ENCODE data around the gene PDZD8.
"Not testable (repeated sequence)": the region's sequence is repeated elsewhere in the genome, so short reads cannot be mapped to it uniquely, and the experiment has no call there.

Gene PDZD8

GRCh38 chr10:117239051-117239450, 136.2 kb downstream of the PDZD8 start:
- H3K9ac ChIP-seq (ENCODE audit: low read length) = no peak overlapping the region
- no peaks in the 10 kb centered on the region for H3K27me3 ChIP-seq (ENCODE audit: insufficient read depth, low read length)
- no peaks in the 10 kb centered on the region for H3F3A ChIP-seq (ENCODE audit: insufficient read depth, low read length)
- no peak overlapping the region for H3K4me3 ChIP-seq (ENCODE audit: low read depth, low read length, poor library complexity, severe bottlenecking)
- no peak overlapping the region for H3K27ac ChIP-seq (ENCODE audit: low read depth, low read length, poor library complexity, severe bottlenecking)
- H3K9me3 ChIP-seq (ENCODE audit: low read length) = no peaks in the 10 kb centered on the region
- no peak overlapping the region for H2AFZ ChIP-seq (ENCODE audit: low read length)
- H3K4me2 ChIP-seq (ENCODE audit: low read length) = no peak overlapping the region
- no peaks in the 10 kb centered on the region for H3K36me3 ChIP-seq (ENCODE audit: insufficient read depth, low read length)
- no peaks in the 10 kb centered on the region for H3K79me2 ChIP-seq (ENCODE audit: insufficient read depth, low read length)
- no peaks in the 10 kb centered on the region for H4K20me1 ChIP-seq (ENCODE audit: insufficient read depth, low read length)
- H3K4me1 ChIP-seq (ENCODE audit: insufficient read depth, low read length, severe bottlenecking) = no peaks in the 10 kb centered on the region
- TF ChIP-seq EZH2 (IDR thresholded peaks at IDR 0.05; ENCODE audit: borderline replicate concordance, low read length) (no peak), CTCF (IDR thresholded peaks at IDR 0.05; ENCODE audit: low read length) (no peak)
- no peaks in the 10 kb centered on the region for H3K9me2 ChIP-seq (ENCODE audit: low read depth, low read length)

- Histone ChIP-seq H3K27me3 (ENCODE audit: insufficient read depth, low read length) (no peaks in the 10 kb centered on the region), H3K9me3 (ENCODE audit: low read length) (no peaks in the 10 kb centered on the region), H3K9me2 (ENCODE audit: low read depth, low read length) (no peaks in the 10 kb centered on the region), H3K27ac (ENCODE audit: low read depth, low read length, poor library complexity, severe bottlenecking) (no peak overlapping the region), H3K79me2 (ENCODE audit: insufficient read depth, low read length) (no peaks in the 10 kb centered on the region), H3K9ac (ENCODE audit: low read length) (no peak overlapping the region), H2AFZ (ENCODE audit: low read length) (no peak overlapping the region), H3K4me3 (ENCODE audit: low read depth, low read length, poor library complexity, severe bottlenecking) (no peak overlapping the region), H3K4me1 (ENCODE audit: insufficient read depth, low read length, severe bottlenecking) (no peaks in the 10 kb centered on the region), H3F3A (ENCODE audit: insufficient read depth, low read length) (no peaks in the 10 kb centered on the region), H3K36me3 (ENCODE audit: insufficient read depth, low read length) (no peaks in the 10 kb centered on the region), H4K20me1 (ENCODE audit: insufficient read depth, low read length) (no peaks in the 10 kb centered on the region), H3K4me2 (ENCODE audit: low read length) (no peak overlapping the region)
- TF ChIP-seq EZH2 (IDR thresholded peaks at IDR 0.05; ENCODE audit: borderline replicate concordance, low read length) (no peak), CTCF (IDR thresholded peaks at IDR 0.05; ENCODE audit: low read length) (no peak)
Measured at GRCh38 chr10:117237401-117237991, 137.7 kb downstream of the PDZD8 start.

- H3K4me3 ChIP-seq (ENCODE audit: low read depth, low read length, poor library complexity, severe bottlenecking); H3K4me1 ChIP-seq (ENCODE audit: insufficient read depth, low read length, severe bottlenecking); H4K20me1 ChIP-seq (ENCODE audit: insufficient read depth, low read length); H2AFZ ChIP-seq (ENCODE audit: low read length); H3K27ac ChIP-seq (ENCODE audit: low read depth, low read length, poor library complexity, severe bottlenecking); H3K9me3 ChIP-seq (ENCODE audit: low read length); H3K4me2 ChIP-seq (ENCODE audit: low read length); H3K79me2 ChIP-seq (ENCODE audit: insufficient read depth, low read length); H3K9ac ChIP-seq (ENCODE audit: low read length); H3K27me3 ChIP-seq (ENCODE audit: insufficient read depth, low read length); H3F3A ChIP-seq (ENCODE audit: insufficient read depth, low read length); H3K9me2 ChIP-seq (ENCODE audit: low read depth, low read length); H3K36me3 ChIP-seq (ENCODE audit: insufficient read depth, low read length): not testable (repeated sequence)
Measured at GRCh38 chr10:117230107-117230506, 145.1 kb downstream of the PDZD8 start.

GRCh38 chr10:117228210-117228609, 147.0 kb downstream of the PDZD8 start:
- Histone ChIP-seq H3K36me3 (ENCODE audit: insufficient read depth, low read length) (no peaks in the 10 kb centered on the region), H3K9me2 (ENCODE audit: low read depth, low read length) (no peaks in the 10 kb centered on the region), H3K79me2 (ENCODE audit: insufficient read depth, low read length) (no peaks in the 10 kb centered on the region), H3K4me3 (ENCODE audit: low read depth, low read length, poor library complexity, severe bottlenecking) (no peak overlapping the region), H3K4me2 (ENCODE audit: low read length) (no peak overlapping the region), H3K9me3 (ENCODE audit: low read length) (no peaks in the 10 kb centered on the region), H3K27me3 (ENCODE audit: insufficient read depth, low read length) (no peaks in the 10 kb centered on the region; the same call in 1 of the 2 replicates), H3F3A (ENCODE audit: insufficient read depth, low read length) (no peaks in the 10 kb centered on the region), H3K4me1 (ENCODE audit: insufficient read depth, low read length, severe bottlenecking) (no peaks in the 10 kb centered on the region), H3K9ac (ENCODE audit: low read length) (no peak overlapping the region), H2AFZ (ENCODE audit: low read length) (no peak overlapping the region), H4K20me1 (ENCODE audit: insufficient read depth, low read length) (no peaks in the 10 kb centered on the region), H3K27ac (ENCODE audit: low read depth, low read length, poor library complexity, severe bottlenecking) (no peak overlapping the region)
- no peak for TF ChIP-seq CTCF (IDR thresholded peaks at IDR 0.05; ENCODE audit: low read length)
- no peak for TF ChIP-seq EZH2 (IDR thresholded peaks at IDR 0.05; ENCODE audit: borderline replicate concordance, low read length)

Data from OCI-LY1 (cell line).